ENCODE measurements around the gene MAP3K15. TPM values are rescaled to one million over a fixed set of nuclear protein-coding genes. Genes with fewer than 3 reads are reported as not detected.

The MAP3K15 gene
- total RNA-seq, 4 donors from 2014 or later = not detected

DNA sequence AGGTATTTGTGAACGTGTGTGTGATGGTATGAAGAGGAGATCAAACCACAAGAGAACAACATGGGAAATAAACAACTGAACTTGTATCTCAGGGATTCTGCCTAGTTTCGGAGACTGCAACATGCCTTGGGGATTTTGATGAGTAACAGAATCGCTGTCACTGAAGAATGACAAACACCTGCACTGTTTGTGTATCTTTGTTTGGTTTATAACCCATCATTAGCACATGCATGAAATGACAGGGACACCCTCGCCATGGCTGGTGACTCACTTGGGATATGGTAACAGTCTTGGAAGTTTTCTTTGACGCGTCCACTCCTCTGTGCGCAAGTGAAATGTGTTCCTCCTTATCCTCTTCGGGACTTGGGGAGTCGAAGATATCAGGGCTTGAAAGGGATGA is 30.3 kb upstream of the MAP3K15 start:
- no peak overlapping the region for H3K27ac ChIP-seq
- TF ChIP-seq POLR2A (IDR thresholded peaks at IDR 0.05) = no peak
- no peak for TF ChIP-seq CTCF (IDR thresholded peaks at IDR 0.05)
- intact Hi-C loops (cut with DNase I) = no loop called here

GRCh38 chrX:19544693-19545305 is 29.5 kb upstream of the MAP3K15 start:
- H3K36me3 ChIP-seq = no peaks in the 10 kb centered on the region
- TF ChIP-seq CTCF (IDR thresholded peaks at IDR 0.05) = peak in 5 of 6 experiments; percentile 33 to 69 (median 50)
- no peak for TF ChIP-seq POLR2A (IDR thresholded peaks at IDR 0.05)
- no peak overlapping the region for H3K4me3 ChIP-seq
- intact Hi-C loops (cut with DNase I) = no loop called here
- no peak for DNase-seq
- WGBS, 2 donors = 34 to 53% methylated on average over 4 to 8 of the region's 8 CpGs
- no peak overlapping the region for H3K27ac ChIP-seq
- H3K27me3 ChIP-seq = no peaks in the 10 kb centered on the region
- H3K9me3 ChIP-seq = no peaks in the 10 kb centered on the region
- no peaks in the 10 kb centered on the region for H3K4me1 ChIP-seq

More for the DNA sequence above, 30.3 kb upstream of the MAP3K15 start:
- Histone ChIP-seq H3K4me3 (no peak overlapping the region), H3K27me3 (no peaks in the 10 kb centered on the region), H3K4me1 (no peaks in the 10 kb centered on the region), H3K36me3 (no peaks in the 10 kb centered on the region), H3K9me3 (no peaks in the 10 kb centered on the region)
- DNase-seq = no peak
- WGBS, 2 donors = 65 to 75% methylated on average over 6 to 8 of the region's 9 CpGs

DNA sequence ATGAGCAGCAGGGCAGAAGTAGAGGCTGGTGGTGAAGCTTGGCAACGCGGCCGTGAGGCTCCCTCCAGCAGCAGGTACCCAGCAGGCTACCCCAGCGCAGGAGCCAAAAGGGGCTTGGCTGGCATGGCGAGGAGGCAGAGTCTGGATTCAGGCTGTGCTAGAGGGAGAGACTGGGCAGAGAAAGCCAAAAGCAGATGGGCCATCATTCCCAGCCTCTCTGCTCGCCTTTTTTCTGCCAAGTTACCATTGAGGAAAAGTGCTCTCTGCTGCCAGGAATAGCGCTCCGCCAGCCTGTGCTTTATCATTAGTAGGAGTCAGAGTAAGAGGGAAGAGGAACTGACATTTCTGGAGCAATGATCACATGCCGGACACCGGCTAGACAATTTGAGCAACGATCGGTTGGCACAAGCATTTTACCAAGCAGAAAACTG is 28.7 kb upstream of the MAP3K15 start:
- TF ChIP-seq POLR2A (IDR thresholded peaks at IDR 0.05) = no peak
- TF ChIP-seq CTCF (IDR thresholded peaks at IDR 0.05) = no peak
- WGBS, 2 donors = 83% methylated on average over 12 of the region's 12 CpGs; no CpG with 5 or more reads in 1 of the 2 donors
- H3K36me3 ChIP-seq = no peaks in the 10 kb centered on the region
- H3K4me3 ChIP-seq = no peak overlapping the region
- no peak for DNase-seq
- intact Hi-C loops (cut with DNase I) = no loop called here
- H3K27me3 ChIP-seq = no peaks in the 10 kb centered on the region
- no peaks in the 10 kb centered on the region for H3K9me3 ChIP-seq
- H3K4me1 ChIP-seq = no peaks in the 10 kb centered on the region
- no peak overlapping the region for H3K27ac ChIP-seq

DNA sequence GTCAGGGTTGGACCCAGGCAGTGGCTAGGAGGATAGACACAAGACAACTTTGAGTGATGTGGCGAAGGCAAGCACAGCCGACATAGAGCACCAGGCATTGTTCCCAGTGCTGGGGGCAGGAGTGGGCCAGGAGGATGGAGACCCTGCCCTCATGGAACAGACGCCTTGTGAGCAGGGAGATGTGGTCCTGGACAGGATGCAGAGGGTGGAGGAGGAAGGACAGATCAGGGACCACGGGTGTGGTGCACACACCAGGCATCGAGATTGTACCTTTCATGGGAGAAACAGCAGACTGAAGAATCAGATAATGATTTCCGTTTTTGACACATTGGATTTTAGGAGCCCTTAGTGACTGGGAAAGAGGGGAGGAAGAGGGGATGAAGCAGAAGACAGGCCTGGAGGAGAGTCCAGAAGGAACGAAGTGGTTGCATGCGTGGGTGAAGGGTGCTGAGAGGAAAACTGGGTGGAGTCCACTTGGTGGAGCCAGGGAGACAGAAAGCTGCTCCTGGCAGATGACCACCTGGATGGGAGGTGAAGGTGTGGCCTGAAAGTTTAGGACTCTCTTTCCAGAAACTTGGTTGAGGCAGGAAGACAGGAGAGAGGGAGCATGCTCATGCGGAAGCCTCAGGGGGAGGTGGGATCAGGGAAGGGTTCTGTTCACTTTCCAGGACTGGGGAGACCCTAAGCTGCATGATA is 27.9 kb upstream of the MAP3K15 start:
- TF ChIP-seq POLR2A (IDR thresholded peaks at IDR 0.05) (no peak), CTCF (IDR thresholded peaks at IDR 0.05) (no peak)
- H3K9me3 ChIP-seq = no peaks in the 10 kb centered on the region
- H3K27ac ChIP-seq = no peak overlapping the region
- WGBS, 2 donors = 68 to 73% methylated on average over 8 to 9 of the region's 9 CpGs
- H3K4me3 ChIP-seq = no peak overlapping the region
- H3K4me1 ChIP-seq = no peaks in the 10 kb centered on the region
- no peak for DNase-seq
- no peaks in the 10 kb centered on the region for H3K36me3 ChIP-seq
- intact Hi-C loops (cut with DNase I) = no loop called here
- H3K27me3 ChIP-seq = no peaks in the 10 kb centered on the region

GRCh38 chrX:19541931-19542330 is 26.6 kb upstream of the MAP3K15 start:
- intact Hi-C loops (cut with DNase I) = no loop called here
- Histone ChIP-seq H3K27ac (no peak overlapping the region), H3K27me3 (no peaks in the 10 kb centered on the region), H3K36me3 (no peaks in the 10 kb centered on the region), H3K4me3 (no peak overlapping the region), H3K9me3 (no peaks in the 10 kb centered on the region), H3K4me1 (no peaks in the 10 kb centered on the region)
- no peak for DNase-seq
- WGBS, 2 donors = 85% methylated on average over 8 of the region's 19 CpGs; no CpG with 5 or more reads in 1 of the 2 donors
- no peak for TF ChIP-seq CTCF (IDR thresholded peaks at IDR 0.05)
- no peak for TF ChIP-seq POLR2A (IDR thresholded peaks at IDR 0.05)

All from esophagus squamous epithelium (tissue), 5 donors.